GM23338 (cell line): ENCODE measurements around the gene NPPA.

Experiments
- JUNB ChIP-seq: IDR thresholded peaks from one replicate; pipeline ENCODE4 v1.6.1; 2016; ENCODE audit warnings: antibody characterized with exemption; ENCODE audit not compliant: unreplicated experiment
- TF ChIP-seq, protein P1 (sequence below), 2 experiments: fragments of 200-600 bp in 1 of 2; sonication (generic) in 1 of 2; conservative IDR thresholded peaks; 2 replicates each; pipeline versions ENCODE4 v1.5.1 to v1.6.1; 2016 to 2017; ENCODE audit warnings: antibody characterized with exemption in 2 of 2, low read depth in 2 of 2, mild to moderate bottlenecking in 2 of 2, moderate library complexity in 1 of 2
- TF ChIP-seq, protein P2 (sequence below): IDR thresholded peaks from one replicate; pipeline ENCODE4 v1.6.1; 2018; ENCODE audit warnings: antibody characterized with exemption; ENCODE audit not compliant: unreplicated experiment

DNA sequence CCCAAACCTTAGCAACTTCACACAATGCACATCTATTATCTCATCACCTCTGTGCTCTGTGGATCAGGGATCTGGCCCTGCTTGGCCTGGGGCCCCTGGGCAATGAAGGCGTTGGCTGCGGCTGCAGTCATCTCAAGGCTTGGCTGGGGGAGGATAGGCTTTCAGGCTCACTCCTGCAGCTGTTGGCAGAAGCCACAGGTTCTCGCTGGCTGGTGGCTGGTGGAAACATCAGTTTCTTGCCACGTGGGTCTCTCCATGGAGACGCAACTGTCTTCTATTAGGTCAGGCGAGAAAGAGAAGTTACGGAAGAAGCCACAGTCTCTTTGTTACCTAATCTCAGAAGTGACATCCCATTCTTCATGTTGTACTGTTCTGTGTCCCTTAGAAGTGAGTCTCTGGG, 3.6 kb upstream of the NPPA start:
- TF ChIP-seq, protein P1, sequence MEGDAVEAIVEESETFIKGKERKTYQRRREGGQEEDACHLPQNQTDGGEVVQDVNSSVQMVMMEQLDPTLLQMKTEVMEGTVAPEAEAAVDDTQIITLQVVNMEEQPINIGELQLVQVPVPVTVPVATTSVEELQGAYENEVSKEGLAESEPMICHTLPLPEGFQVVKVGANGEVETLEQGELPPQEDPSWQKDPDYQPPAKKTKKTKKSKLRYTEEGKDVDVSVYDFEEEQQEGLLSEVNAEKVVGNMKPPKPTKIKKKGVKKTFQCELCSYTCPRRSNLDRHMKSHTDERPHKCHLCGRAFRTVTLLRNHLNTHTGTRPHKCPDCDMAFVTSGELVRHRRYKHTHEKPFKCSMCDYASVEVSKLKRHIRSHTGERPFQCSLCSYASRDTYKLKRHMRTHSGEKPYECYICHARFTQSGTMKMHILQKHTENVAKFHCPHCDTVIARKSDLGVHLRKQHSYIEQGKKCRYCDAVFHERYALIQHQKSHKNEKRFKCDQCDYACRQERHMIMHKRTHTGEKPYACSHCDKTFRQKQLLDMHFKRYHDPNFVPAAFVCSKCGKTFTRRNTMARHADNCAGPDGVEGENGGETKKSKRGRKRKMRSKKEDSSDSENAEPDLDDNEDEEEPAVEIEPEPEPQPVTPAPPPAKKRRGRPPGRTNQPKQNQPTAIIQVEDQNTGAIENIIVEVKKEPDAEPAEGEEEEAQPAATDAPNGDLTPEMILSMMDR (conservative IDR thresholded peaks at IDR 0.05; ENCODE audit: low read depth in 2 of 2): no peak
- TF ChIP-seq JUNB: no peak
- TF ChIP-seq, protein P2, sequence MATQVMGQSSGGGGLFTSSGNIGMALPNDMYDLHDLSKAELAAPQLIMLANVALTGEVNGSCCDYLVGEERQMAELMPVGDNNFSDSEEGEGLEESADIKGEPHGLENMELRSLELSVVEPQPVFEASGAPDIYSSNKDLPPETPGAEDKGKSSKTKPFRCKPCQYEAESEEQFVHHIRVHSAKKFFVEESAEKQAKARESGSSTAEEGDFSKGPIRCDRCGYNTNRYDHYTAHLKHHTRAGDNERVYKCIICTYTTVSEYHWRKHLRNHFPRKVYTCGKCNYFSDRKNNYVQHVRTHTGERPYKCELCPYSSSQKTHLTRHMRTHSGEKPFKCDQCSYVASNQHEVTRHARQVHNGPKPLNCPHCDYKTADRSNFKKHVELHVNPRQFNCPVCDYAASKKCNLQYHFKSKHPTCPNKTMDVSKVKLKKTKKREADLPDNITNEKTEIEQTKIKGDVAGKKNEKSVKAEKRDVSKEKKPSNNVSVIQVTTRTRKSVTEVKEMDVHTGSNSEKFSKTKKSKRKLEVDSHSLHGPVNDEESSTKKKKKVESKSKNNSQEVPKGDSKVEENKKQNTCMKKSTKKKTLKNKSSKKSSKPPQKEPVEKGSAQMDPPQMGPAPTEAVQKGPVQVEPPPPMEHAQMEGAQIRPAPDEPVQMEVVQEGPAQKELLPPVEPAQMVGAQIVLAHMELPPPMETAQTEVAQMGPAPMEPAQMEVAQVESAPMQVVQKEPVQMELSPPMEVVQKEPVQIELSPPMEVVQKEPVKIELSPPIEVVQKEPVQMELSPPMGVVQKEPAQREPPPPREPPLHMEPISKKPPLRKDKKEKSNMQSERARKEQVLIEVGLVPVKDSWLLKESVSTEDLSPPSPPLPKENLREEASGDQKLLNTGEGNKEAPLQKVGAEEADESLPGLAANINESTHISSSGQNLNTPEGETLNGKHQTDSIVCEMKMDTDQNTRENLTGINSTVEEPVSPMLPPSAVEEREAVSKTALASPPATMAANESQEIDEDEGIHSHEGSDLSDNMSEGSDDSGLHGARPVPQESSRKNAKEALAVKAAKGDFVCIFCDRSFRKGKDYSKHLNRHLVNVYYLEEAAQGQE: no peak
